Measurements from ENCODE around the gene ZSWIM2. TPM values are rescaled to one million over a fixed set of nuclear protein-coding genes. Genes with fewer than 3 reads are reported as not detected.

ZSWIM2 gene
- total and polyA plus RNA-seq, 2 experiments from 2014 or later, result not detected

DNA sequence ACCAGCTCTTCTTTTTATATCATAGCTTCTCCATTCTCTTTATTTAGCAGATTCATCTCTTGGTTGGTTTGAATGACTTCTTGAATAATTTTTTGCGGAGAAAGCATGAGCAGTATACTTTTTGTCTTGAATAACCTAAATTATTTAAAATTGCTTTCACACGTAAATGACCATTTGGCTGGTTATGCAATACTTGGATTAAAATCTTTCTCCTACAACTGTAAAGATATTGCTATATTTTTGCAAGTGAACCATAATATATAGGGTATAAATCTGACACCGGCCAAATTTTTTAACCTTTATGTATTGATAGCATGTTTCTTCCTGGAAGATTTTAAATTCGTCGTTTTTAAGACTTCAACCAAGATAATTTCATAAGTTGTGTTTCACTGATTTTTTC, 6.2 kb upstream of the ZSWIM2 start (continued):
- TF ChIP-seq, protein P1, sequence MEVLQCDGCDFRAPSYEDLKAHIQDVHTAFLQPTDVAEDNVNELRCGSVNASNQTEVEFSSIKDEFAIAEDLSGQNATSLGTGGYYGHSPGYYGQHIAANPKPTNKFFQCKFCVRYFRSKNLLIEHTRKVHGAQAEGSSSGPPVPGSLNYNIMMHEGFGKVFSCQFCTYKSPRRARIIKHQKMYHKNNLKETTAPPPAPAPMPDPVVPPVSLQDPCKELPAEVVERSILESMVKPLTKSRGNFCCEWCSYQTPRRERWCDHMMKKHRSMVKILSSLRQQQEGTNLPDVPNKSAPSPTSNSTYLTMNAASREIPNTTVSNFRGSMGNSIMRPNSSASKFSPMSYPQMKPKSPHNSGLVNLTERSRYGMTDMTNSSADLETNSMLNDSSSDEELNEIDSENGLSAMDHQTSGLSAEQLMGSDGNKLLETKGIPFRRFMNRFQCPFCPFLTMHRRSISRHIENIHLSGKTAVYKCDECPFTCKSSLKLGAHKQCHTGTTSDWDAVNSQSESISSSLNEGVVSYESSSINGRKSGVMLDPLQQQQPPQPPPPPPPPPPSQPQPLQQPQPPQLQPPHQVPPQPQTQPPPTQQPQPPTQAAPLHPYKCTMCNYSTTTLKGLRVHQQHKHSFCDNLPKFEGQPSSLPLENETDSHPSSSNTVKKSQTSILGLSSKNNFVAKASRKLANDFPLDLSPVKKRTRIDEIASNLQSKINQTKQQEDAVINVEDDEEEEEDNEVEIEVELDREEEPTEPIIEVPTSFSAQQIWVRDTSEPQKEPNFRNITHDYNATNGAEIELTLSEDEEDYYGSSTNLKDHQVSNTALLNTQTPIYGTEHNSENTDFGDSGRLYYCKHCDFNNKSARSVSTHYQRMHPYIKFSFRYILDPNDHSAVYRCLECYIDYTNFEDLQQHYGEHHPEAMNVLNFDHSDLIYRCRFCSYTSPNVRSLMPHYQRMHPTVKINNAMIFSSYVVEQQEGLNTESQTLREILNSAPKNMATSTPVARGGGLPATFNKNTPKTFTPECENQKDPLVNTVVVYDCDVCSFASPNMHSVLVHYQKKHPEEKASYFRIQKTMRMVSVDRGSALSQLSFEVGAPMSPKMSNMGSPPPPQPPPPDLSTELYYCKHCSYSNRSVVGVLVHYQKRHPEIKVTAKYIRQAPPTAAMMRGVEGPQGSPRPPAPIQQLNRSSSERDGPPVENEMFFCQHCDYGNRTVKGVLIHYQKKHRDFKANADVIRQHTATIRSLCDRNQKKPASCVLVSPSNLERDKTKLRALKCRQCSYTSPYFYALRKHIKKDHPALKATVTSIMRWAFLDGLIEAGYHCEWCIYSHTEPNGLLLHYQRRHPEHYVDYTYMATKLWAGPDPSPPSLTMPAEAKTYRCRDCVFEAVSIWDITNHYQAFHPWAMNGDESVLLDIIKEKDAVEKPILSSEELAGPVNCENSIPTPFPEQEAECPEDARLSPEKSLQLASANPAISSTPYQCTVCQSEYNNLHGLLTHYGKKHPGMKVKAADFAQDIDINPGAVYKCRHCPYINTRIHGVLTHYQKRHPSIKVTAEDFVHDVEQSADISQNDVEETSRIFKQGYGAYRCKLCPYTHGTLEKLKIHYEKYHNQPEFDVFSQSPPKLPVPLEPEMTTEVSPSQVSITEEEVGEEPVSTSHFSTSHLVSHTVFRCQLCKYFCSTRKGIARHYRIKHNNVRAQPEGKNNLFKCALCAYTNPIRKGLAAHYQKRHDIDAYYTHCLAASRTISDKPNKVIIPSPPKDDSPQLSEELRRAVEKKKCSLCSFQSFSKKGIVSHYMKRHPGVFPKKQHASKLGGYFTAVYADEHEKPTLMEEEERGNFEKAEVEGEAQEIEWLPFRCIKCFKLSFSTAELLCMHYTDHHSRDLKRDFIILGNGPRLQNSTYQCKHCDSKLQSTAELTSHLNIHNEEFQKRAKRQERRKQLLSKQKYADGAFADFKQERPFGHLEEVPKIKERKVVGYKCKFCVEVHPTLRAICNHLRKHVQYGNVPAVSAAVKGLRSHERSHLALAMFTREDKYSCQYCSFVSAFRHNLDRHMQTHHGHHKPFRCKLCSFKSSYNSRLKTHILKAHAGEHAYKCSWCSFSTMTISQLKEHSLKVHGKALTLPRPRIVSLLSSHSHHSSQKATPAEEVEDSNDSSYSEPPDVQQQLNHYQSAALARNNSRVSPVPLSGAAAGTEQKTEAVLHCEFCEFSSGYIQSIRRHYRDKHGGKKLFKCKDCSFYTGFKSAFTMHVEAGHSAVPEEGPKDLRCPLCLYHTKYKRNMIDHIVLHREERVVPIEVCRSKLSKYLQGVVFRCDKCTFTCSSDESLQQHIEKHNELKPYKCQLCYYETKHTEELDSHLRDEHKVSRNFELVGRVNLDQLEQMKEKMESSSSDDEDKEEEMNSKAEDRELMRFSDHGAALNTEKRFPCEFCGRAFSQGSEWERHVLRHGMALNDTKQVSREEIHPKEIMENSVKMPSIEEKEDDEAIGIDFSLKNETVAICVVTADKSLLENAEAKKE (CRISPR knock-in tag; IDR thresholded peaks at IDR 0.05), result no peak

DNA sequence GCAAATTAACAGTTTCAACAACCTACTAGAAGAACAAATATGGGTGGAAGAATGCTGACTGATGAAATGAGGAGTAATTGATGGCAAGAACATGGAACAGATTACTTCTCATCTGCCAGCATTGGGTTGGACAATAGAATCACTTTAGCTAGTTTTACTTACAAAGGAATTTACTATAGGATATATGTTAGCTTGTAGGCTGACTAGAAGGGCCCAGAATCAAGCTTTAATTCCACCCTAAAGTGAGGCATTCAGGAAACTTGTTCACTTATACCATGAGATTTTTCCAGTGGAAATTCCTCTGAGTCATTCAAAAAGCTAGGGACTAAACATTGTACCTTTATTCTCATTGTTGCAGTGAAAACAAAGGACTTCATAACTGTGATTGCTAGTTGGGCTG, 5.0 kb upstream of the ZSWIM2 start:
- H4K20me1 ChIP-seq (replicated peaks; ENCODE audit: insufficient read depth), result no peaks in the 10 kb centered on the region
- Mint-ChIP-seq H3K9me3 (no peaks in the 10 kb centered on the region), H3K36me3 (ENCODE audit: low read depth) (no peaks in the 10 kb centered on the region), H3K27ac (no peak overlapping the region), H3K27me3 (ENCODE audit: insufficient read depth, low read depth, poor library complexity) (peaks cover 4% of the 10 kb centered on the region), H3K4me1 (peaks cover 5% of the 10 kb centered on the region; the same call in 1 of the 3 replicates), H3K4me3 (no peak overlapping the region)
- no peaks in the 10 kb centered on the region for H3K36me3 ChIP-seq (ENCODE audit: insufficient read depth)
- H3K27me3 ChIP-seq (ENCODE audit: insufficient read depth), result peaks cover 4% of the 10 kb centered on the region; the same call in 1 of the 2 replicates
- no peak overlapping the region for H3K27ac ChIP-seq (ENCODE audit: low read depth)
- H3K4me1 ChIP-seq (ENCODE audit: insufficient read depth), result no peaks in the 10 kb centered on the region
- H3K4me3 ChIP-seq, result no peak overlapping the region
- H3K4me2 ChIP-seq, result no peak overlapping the region
- ATAC-seq, result no peak
- no peak for DNase-seq (ENCODE audit: low spot score)
- no peaks in the 10 kb centered on the region; the same call in 1 of the 2 replicates for H3K9me2 ChIP-seq (ENCODE audit: insufficient read depth)
- TF ChIP-seq JUNB (IDR thresholded peaks at IDR 0.05; ENCODE audit: unreplicated experiment) (no peak), ZNF331 (CRISPR knock-in tag; IDR thresholded peaks at IDR 0.05; ENCODE audit: low read depth) (no peak), ZNF114 (CRISPR knock-in tag; IDR thresholded peaks at IDR 0.05) (no peak), CREB1 (CRISPR knock-in tag; IDR thresholded peaks at IDR 0.05; ENCODE audit: low read depth) (no peak)
- no peaks in the 10 kb centered on the region for H3F3A ChIP-seq (replicated peaks; ENCODE audit: low read depth)
- H2AFZ ChIP-seq, result no peak overlapping the region
- no peaks in the 10 kb centered on the region for H3K79me2 ChIP-seq (replicated peaks; ENCODE audit: insufficient read depth)
